HCT116 (cell line): Measurements from ENCODE around the gene SNED1.

Source experiments
- CEBPB ChIP-seq: IDR thresholded peaks from 2 replicates; pipeline ENCODE4 v1.6.1; 2012; ENCODE audit warnings: low read depth
- CTCF ChIP-seq, 3 experiments: fragments of 200-600 bp in 1 of 3; sonication (generic) in 1 of 3; IDR thresholded peaks in 2 of 3; conservative IDR thresholded peaks in 1 of 3; 2 replicates each; pipeline ENCODE4 v1.5.1; 2012 to 2017; ENCODE audit warnings: low read depth in 2 of 3, low read length in 2 of 3, antibody characterized with exemption in 1 of 3, borderline replicate concordance in 1 of 3, control low read depth in 1 of 3, mild to moderate bottlenecking in 1 of 3, mixed read lengths in 1 of 3, mixed run types in 1 of 3, moderate library complexity in 1 of 3; ENCODE audit not compliant: insufficient read depth in 1 of 3
- EZH2 ChIP-seq: fragments of 200-600 bp; sonication (generic); IDR thresholded peaks from 2 replicates; pipeline ENCODE4 v1.6.1; 2017; ENCODE audit warnings: antibody characterized with exemption, mixed run types
- FOSL1 ChIP-seq: IDR thresholded peaks from 2 replicates; pipeline ENCODE4 v1.6.1; 2012; ENCODE audit warnings: low read depth
- JUND ChIP-seq: IDR thresholded peaks from 2 replicates; pipeline ENCODE4 v1.6.1; 2012
- POLR2A ChIP-seq: IDR thresholded peaks from 2 replicates; pipeline ENCODE4 v1.7.0; 2011; ENCODE audit warnings: borderline replicate concordance; ENCODE audit not compliant: insufficient read depth, insufficient read length; ENCODE audit errors: extremely low read depth
- RAD21 ChIP-seq: IDR thresholded peaks from 2 replicates; pipeline ENCODE4 v1.6.1; 2012; ENCODE audit warnings: low read depth, mild to moderate bottlenecking
- REST ChIP-seq: IDR thresholded peaks from 2 replicates; pipeline ENCODE4 v1.6.1; 2012; ENCODE audit warnings: low read depth
- SP1 ChIP-seq: IDR thresholded peaks from 2 replicates; pipeline ENCODE4 v1.6.1; 2012; ENCODE audit warnings: low read depth
- YY1 ChIP-seq: IDR thresholded peaks from 2 replicates; pipeline ENCODE4 v1.6.1; 2011; ENCODE audit warnings: low read length, low read depth, moderate library complexity, mild to moderate bottlenecking; ENCODE audit not compliant: insufficient replicate concordance; ENCODE audit errors: extremely low read depth
- ZNF274 ChIP-seq: fragments of 200-500 bp; sonication (Bioruptor generic); IDR thresholded peaks from 2 replicates; pipeline ENCODE4 v1.6.1; 2014; ENCODE audit warnings: mild to moderate bottlenecking, low read depth, low read length, inconsistent platforms

GRCh38 chr2:241103176-241103595 lies 104.8 kb downstream of the SNED1 start:
- TF ChIP-seq FOSL1, result no peak
- no peak for TF ChIP-seq EZH2
- no peak for TF ChIP-seq CEBPB
- TF ChIP-seq SP1, result no peak
- no peak for TF ChIP-seq CTCF (IDR thresholded peaks at IDR 0.05 in 2 of 3, conservative IDR thresholded peaks at IDR 0.05 in 1 of 3; ENCODE audit: borderline replicate concordance in 1 of 3, insufficient read depth in 1 of 3, low read depth in 2 of 3, low read length in 2 of 3)
- no peak for TF ChIP-seq ZNF274
- no peak for TF ChIP-seq JUND
- no peak for TF ChIP-seq POLR2A
- no peak for TF ChIP-seq REST
- TF ChIP-seq YY1, result no peak
- TF ChIP-seq RAD21, result no peak
